GM12865 (cell line): ENCODE results near the gene DDAH1.
"Not testable (repeated sequence)": the region's sequence is repeated elsewhere in the genome, so short reads cannot be mapped to it uniquely, and the experiment has no call there.

Source experiments
- DNase-seq: peaks from one replicate; pipeline ENCODE4 v3.0.0; 2010; ENCODE audit warnings: low read depth
- H3K4me3 ChIP-seq: 2 replicates; pipeline ENCODE4 v1.5.1; 2011; ENCODE audit warnings: mild to moderate bottlenecking, low read depth, low read length, control low read depth
- TF ChIP-seq, protein P1 (sequence below): IDR thresholded peaks from 2 replicates; pipeline ENCODE4 v1.5.1; 2011; ENCODE audit warnings: low read length, control low read depth, low read depth, inconsistent platforms; ENCODE audit not compliant: insufficient read depth; ENCODE audit errors: missing control alignments

Gene DDAH1

DNA sequence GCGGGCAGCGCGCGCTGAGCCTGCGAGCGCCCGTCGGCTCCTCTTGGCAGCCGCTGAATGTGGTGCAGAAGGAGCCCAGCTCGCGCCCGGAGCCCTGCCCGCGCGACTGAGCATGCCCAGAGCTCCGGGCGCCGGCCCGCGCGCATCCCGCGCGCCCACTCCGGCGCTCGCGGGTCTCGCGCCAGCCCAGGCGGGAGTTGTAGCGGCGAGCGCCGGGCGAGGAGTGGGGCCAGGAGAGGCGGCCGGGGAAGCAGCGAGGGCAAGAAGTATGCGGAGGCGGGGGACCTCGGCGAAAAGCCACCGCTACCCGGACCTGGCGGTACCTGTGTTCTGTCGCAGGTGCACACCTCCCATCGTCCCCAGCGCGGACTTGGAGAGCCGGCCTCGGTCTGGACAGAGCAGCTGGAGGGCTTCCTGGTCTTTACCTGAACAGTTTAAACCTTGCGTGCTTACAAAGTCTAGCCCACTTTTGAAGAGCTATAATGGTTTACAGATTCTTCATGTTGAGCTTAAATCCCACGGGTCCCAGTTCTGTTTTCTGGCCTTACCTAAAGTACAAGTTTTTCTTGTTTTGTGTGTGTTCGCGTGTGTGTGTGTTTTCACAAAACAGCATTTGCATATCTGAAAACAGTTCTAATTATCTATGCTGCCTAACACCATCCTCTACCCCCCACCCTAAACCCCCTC, at the start of gene DDAH1:
TSS of gene DDAH1 (minus strand) at position 61 of the 687 bp plus-strand sequence. CDS start 114 bp downstream, outside the sequence.
- H3K4me3 ChIP-seq = peak within 1 kb of the TSS; percentile 48
- DNase-seq = peak; percentile 52
- TF ChIP-seq, protein P1, sequence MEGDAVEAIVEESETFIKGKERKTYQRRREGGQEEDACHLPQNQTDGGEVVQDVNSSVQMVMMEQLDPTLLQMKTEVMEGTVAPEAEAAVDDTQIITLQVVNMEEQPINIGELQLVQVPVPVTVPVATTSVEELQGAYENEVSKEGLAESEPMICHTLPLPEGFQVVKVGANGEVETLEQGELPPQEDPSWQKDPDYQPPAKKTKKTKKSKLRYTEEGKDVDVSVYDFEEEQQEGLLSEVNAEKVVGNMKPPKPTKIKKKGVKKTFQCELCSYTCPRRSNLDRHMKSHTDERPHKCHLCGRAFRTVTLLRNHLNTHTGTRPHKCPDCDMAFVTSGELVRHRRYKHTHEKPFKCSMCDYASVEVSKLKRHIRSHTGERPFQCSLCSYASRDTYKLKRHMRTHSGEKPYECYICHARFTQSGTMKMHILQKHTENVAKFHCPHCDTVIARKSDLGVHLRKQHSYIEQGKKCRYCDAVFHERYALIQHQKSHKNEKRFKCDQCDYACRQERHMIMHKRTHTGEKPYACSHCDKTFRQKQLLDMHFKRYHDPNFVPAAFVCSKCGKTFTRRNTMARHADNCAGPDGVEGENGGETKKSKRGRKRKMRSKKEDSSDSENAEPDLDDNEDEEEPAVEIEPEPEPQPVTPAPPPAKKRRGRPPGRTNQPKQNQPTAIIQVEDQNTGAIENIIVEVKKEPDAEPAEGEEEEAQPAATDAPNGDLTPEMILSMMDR = no peak

DNA sequence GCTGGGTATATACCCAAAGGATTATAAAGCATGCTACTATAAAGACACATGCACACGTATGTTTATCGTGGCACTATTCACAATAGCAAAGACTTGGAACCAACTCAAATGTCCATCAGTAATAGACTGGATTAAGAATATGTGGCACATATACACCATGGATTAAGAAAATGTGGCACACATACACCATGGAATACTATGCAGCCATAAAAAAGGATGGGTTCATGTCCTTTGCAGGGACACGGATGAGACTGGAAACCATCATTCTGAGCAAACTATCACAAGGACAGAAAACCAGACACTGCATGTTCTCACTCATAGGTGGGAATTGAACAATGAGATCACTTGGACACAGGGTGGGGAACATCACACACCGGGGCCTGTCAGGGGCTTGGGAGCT, 49.0 kb upstream of the DDAH1 start:
- DNase-seq, H3K4me3 ChIP-seq: not testable (repeated sequence)

DNA sequence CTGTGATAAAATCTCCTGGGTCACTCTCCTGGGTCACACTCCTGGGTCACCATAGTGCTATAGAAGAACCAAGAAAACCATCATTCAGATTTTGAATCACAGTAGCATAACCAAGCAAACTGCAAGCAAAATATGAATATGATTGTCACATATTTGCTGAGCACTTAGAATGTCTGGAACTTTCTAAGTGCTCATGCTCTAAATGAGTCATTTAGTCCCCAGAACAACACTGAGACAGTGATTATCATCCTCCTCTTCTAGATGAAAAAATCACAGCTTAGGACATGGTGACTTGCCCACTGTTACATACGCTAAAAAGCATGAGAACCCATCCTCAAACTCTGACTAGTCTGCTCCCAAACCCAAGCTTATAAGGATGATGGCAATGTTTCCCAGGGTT, 39.5 kb upstream of the DDAH1 start:
- TF ChIP-seq, protein P1 = no peak
- no peak for DNase-seq
- no peak overlapping the region for H3K4me3 ChIP-seq

DNA sequence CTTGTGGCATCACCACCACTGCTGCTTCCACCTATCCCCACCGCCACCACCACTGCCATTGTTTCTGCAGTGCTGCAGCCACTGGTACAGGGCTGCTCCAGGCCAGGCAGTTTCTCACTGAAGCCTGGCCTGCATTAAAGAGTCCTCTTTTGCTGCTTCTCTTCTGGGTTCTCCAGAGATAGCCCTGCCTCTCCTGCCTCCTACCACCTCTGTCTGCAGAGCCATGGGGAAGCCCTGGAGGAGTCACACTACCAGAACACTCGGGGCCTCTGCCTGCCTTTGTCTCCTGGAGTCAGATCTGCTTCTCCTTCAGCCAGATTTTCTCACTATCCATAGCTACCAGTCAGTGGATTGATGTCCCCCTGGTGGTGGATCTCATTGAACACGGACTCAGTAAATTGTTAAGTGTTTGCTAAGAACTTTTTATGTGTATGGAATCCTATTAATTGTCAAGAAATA, 37.7 kb upstream of the DDAH1 start:
- TF ChIP-seq, protein P1 = peak; percentile 28
- DNase-seq = peak; percentile 45
- H3K4me3 ChIP-seq = no peak overlapping the region

DNA sequence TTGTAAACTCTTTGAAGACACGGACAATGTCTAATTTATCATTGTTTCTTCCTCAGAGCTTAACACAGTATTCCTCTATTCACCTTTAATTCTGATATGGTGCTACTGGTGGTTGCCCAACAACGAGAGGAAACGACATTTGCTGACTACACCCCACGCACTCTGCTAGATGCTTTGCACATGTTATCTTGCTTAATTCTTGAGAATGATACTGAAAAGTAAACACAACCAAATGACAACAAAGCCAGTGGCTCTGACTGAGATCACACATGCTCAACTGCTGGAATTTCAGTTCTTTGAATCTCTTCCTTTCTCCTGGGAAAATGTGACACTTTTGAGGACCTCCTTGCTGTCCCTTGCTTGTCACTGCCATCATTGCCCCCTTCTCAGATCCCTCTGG, 37.2 kb upstream of the DDAH1 start:
- DNase-seq = no peak
- no peak overlapping the region for H3K4me3 ChIP-seq
- TF ChIP-seq, protein P1 = no peak

DNA sequence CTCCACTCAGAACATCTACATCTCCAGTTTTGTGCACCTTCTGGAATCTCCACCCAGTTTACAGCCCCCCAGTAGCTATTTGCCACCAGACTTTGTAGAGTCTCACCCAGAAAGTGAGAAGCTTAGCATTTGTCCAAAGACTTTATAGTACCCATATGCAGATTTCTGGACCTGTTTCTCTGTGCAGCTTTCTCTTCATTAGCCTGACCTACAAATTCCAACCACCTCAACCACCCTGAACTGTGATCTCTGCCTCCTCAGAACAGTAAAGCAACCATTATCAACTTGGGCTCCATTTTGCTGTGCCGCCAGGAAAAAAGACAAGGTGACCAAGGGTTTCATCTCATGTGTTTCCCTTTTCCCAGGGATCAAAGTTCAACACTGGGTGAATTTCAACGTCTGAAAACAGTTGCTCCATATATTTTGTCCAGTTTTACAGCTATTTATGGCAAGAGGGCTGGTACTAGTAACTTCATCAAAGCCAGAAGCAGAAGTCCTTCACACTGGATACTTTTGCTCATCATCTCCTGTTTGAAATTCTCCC, 36.5 kb upstream of the DDAH1 start:
- DNase-seq = no peak
- TF ChIP-seq, protein P1 = no peak
- no peak overlapping the region for H3K4me3 ChIP-seq

DNA sequence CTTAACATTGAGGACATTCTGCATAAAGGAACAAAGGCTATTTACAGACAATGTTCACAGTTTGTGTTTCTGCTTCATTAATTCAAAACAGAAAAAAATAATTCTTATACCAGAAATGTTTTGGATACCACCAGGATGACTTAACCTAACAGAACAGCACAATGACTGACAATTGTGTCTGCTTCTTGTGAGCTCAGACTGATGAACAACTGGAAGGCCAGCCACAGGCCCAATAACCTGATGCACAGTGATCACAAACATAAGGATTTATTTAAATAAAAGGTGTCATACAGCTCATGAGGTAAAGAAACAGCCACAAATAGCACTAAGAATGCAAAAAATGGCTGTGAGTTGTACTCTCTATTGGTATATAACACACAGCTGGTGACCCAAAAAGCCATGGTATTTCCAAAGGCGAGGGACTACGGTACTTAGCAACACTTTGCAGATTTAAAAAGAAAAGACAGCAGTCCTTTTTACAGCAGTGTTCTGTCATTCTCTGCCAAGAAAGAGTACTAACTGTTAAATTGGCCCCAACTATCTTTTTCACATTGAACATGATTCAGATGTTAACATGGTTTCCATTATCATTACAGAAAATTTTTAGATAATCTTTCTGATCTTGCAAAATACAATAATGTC, 32.1 kb upstream of the DDAH1 start:
- TF ChIP-seq, protein P1 = no peak
- no peak for DNase-seq
- H3K4me3 ChIP-seq = no peak overlapping the region
